ENCODE results near the gene CLNK.

- TF ChIP-seq SIN3A (IDR thresholded peaks at IDR 0.05; ENCODE audit: borderline replicate concordance, insufficient read depth, low read length) (no peak), FOXP2 (optimal IDR thresholded peaks at IDR 0.05; ENCODE audit: borderline replicate concordance, extremely low read depth, extremely low read length, insufficient read depth) (no peak), POLR2AphosphoS5 (IDR thresholded peaks at IDR 0.05; ENCODE audit: low read depth, low read length) (no peak)
These were observed 40.8 kb downstream of the CLNK start for GRCh38 chr4:10643600-10644425.

Data from PFSK-1 (cell line).